ENCODE measurements around the gene USP48. TPM values are rescaled to one million over a fixed set of nuclear protein-coding genes. Genes with fewer than 3 reads are reported as not detected.

USP48 gene
- total and polyA plus RNA-seq, 2 of the 13 experiments (the other 11 are each of a cell fraction or from before 2014, with no cell fraction given) = 30.4 to 30.7 TPM

DNA sequence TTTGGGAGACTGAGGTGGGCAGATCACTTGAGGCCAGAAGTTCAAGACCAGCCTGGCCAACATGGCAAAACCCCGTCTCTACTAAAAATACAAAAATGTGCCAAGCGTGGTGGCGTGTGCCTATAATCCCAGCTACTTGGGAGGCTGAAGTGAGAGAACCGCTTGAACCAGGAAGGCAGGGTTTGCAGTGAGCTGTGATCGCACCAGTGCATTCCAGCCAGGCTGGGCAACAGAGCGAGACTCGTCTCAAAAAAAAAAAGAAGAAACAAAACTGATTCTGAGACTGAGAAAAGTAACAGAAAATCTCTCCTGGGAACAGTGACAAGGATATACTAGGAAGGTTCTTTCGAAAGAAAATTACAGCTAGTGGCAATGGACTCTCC, 20.9 kb downstream of the USP48 start (continued):
- TF ChIP-seq, protein P1, sequence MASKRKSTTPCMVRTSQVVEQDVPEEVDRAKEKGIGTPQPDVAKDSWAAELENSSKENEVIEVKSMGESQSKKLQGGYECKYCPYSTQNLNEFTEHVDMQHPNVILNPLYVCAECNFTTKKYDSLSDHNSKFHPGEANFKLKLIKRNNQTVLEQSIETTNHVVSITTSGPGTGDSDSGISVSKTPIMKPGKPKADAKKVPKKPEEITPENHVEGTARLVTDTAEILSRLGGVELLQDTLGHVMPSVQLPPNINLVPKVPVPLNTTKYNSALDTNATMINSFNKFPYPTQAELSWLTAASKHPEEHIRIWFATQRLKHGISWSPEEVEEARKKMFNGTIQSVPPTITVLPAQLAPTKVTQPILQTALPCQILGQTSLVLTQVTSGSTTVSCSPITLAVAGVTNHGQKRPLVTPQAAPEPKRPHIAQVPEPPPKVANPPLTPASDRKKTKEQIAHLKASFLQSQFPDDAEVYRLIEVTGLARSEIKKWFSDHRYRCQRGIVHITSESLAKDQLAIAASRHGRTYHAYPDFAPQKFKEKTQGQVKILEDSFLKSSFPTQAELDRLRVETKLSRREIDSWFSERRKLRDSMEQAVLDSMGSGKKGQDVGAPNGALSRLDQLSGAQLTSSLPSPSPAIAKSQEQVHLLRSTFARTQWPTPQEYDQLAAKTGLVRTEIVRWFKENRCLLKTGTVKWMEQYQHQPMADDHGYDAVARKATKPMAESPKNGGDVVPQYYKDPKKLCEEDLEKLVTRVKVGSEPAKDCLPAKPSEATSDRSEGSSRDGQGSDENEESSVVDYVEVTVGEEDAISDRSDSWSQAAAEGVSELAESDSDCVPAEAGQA (IDR thresholded peaks at IDR 0.05; ENCODE audit: low read depth) = no peak
- TF ChIP-seq, protein P1 (CRISPR knock-in tag; IDR thresholded peaks at IDR 0.05; ENCODE audit: borderline replicate concordance) = no peak
- no peak for TF ChIP-seq ZNF367 (CRISPR knock-in tag; IDR thresholded peaks at IDR 0.05; ENCODE audit: borderline replicate concordance)
- no peak for TF ChIP-seq ZBTB7B (CRISPR knock-in tag; IDR thresholded peaks at IDR 0.05)
- TF ChIP-seq ZNF674 (CRISPR knock-in tag; IDR thresholded peaks at IDR 0.05; ENCODE audit: low read depth) = no peak
- no peak for TF ChIP-seq MAFK (conservative IDR thresholded peaks at IDR 0.05 in 1 of 2, IDR thresholded peaks at IDR 0.05 in 1 of 2; ENCODE audit: low read length in 2 of 2)
- no peak for TF ChIP-seq ZNF883 (CRISPR knock-in tag; IDR thresholded peaks at IDR 0.05; ENCODE audit: not compliant biosample characterization)
- TF ChIP-seq, protein P2, sequence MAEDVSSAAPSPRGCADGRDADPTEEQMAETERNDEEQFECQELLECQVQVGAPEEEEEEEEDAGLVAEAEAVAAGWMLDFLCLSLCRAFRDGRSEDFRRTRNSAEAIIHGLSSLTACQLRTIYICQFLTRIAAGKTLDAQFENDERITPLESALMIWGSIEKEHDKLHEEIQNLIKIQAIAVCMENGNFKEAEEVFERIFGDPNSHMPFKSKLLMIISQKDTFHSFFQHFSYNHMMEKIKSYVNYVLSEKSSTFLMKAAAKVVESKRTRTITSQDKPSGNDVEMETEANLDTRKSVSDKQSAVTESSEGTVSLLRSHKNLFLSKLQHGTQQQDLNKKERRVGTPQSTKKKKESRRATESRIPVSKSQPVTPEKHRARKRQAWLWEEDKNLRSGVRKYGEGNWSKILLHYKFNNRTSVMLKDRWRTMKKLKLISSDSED (CRISPR knock-in tag; IDR thresholded peaks at IDR 0.05) = no peak
- TF ChIP-seq JUND (CRISPR knock-in tag; IDR thresholded peaks at IDR 0.05) = no peak
- TF ChIP-seq DDIT3 (CRISPR knock-in tag; IDR thresholded peaks at IDR 0.05) = no peak
- TF ChIP-seq, protein P3, sequence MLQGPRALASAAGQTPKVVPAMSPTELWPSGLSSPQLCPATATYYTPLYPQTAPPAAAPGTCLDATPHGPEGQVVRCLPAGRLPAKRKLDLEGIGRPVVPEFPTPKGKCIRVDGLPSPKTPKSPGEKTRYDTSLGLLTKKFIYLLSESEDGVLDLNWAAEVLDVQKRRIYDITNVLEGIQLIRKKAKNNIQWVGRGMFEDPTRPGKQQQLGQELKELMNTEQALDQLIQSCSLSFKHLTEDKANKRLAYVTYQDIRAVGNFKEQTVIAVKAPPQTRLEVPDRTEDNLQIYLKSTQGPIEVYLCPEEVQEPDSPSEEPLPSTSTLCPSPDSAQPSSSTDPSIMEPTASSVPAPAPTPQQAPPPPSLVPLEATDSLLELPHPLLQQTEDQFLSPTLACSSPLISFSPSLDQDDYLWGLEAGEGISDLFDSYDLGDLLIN (CRISPR knock-in tag; IDR thresholded peaks at IDR 0.05; ENCODE audit: borderline replicate concordance) = no peak
- TF ChIP-seq ZNF234 (CRISPR knock-in tag; conservative IDR thresholded peaks at IDR 0.05) = no peak
- no peak for TF ChIP-seq DNMT3B (CRISPR knock-in tag; conservative IDR thresholded peaks at IDR 0.05)
